Adipocyte (in vitro differentiated cells): ENCODE measurements around the gene PCGF3.
"Not testable (repeated sequence)": the region's sequence is repeated elsewhere in the genome, so short reads cannot be mapped to it uniquely, and the experiment has no call there.

Experiments used
- DNase-seq: peaks from one replicate; pipeline ENCODE4 v3.0.0-alpha.2; 2015; ENCODE audit warnings: low read depth
- H3K27me3 ChIP-seq: replicated peaks from 2 replicates; pipeline ENCODE4 v1.7.0; 2013; ENCODE audit warnings: mild to moderate bottlenecking, low read length, moderate library complexity; ENCODE audit not compliant: control insufficient read depth, insufficient read depth
- H3K36me3 ChIP-seq: 2 replicates; pipeline ENCODE4 v1.7.0; 2013; ENCODE audit warnings: low read length, mild to moderate bottlenecking, moderate library complexity; ENCODE audit not compliant: control insufficient read depth, insufficient read depth, severe bottlenecking
- H3K4me1 ChIP-seq: 2 replicates; pipeline ENCODE4 v1.7.0; 2013; ENCODE audit warnings: mild to moderate bottlenecking, low read length, moderate library complexity; ENCODE audit not compliant: control insufficient read depth, insufficient read depth
- H3K4me3 ChIP-seq: 2 replicates; pipeline ENCODE4 v1.7.0; 2013; ENCODE audit warnings: mild to moderate bottlenecking, low read length, moderate library complexity
- H3K9ac ChIP-seq: 2 replicates; pipeline ENCODE4 v1.7.0; 2013; ENCODE audit warnings: mild to moderate bottlenecking, low read length, moderate library complexity
- H3K9me3 ChIP-seq: 2 replicates; pipeline ENCODE4 v1.7.0; 2013; ENCODE audit warnings: mild to moderate bottlenecking, low read length, moderate library complexity; ENCODE audit not compliant: control insufficient read depth

PCGF3 gene

GRCh38 chr4:663046-663437, 42.6 kb upstream of the PCGF3 start:
- H3K9ac ChIP-seq, result no peak overlapping the region
- no peaks in the 10 kb centered on the region for H3K9me3 ChIP-seq
- no peak for DNase-seq
- H3K4me1 ChIP-seq, result no peaks in the 10 kb centered on the region
- peaks cover 28% of the 10 kb centered on the region for H3K27me3 ChIP-seq
- H3K4me3 ChIP-seq, result no peak overlapping the region
- no peaks in the 10 kb centered on the region for H3K36me3 ChIP-seq

- Histone ChIP-seq H3K9me3 (no peaks in the 10 kb centered on the region), H3K9ac (no peak overlapping the region), H3K4me1 (no peaks in the 10 kb centered on the region), H3K4me3 (no peak overlapping the region), H3K36me3 (no peaks in the 10 kb centered on the region), H3K27me3 (peaks cover 28% of the 10 kb centered on the region)
- DNase-seq, result no peak
These were observed 41.9 kb upstream of the PCGF3 start for GRCh38 chr4:663438-664428.

- no peak for DNase-seq
- no peaks in the 10 kb centered on the region for H3K4me1 ChIP-seq
- H3K36me3 ChIP-seq, result no peaks in the 10 kb centered on the region
- H3K9me3 ChIP-seq, result no peaks in the 10 kb centered on the region
- H3K9ac ChIP-seq, result no peak overlapping the region
- peaks cover 28% of the 10 kb centered on the region for H3K27me3 ChIP-seq
- no peak overlapping the region for H3K4me3 ChIP-seq
These were observed 40.9 kb upstream of the PCGF3 start for GRCh38 chr4:664713-665231.

DNA sequence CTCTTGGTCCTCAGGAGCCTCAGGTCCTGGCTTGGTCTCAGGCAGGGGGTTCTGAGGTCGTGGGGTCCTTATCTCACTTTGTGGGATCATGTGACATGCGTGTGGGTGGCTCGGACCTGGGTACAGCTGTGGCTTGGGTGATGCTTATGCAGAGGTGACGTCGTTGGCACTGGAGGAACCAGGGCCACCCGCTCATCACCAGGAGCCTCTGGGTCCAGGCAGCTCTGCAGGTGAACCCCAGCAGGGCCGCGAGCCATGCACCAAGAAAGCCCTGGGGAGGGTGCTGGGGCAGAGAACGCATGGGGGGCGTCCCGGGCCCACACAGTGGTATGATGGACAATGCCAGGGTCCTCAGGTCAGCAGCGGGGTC, 40.3 kb upstream of the PCGF3 start:
- H3K36me3 ChIP-seq, result no peaks in the 10 kb centered on the region
- no peak overlapping the region for H3K4me3 ChIP-seq
- no peak for DNase-seq
- peaks cover 28% of the 10 kb centered on the region for H3K27me3 ChIP-seq
- H3K9me3 ChIP-seq, result no peaks in the 10 kb centered on the region
- no peak overlapping the region for H3K9ac ChIP-seq
- H3K4me1 ChIP-seq, result peaks cover under 1% of the 10 kb centered on the region

- H3K4me1 ChIP-seq, result peaks cover 6% of the 10 kb centered on the region
- peaks cover 28% of the 10 kb centered on the region for H3K27me3 ChIP-seq
- H3K4me3 ChIP-seq, result no peak overlapping the region
- no peak overlapping the region for H3K9ac ChIP-seq
- peaks cover 2% of the 10 kb centered on the region for H3K36me3 ChIP-seq
- no peaks in the 10 kb centered on the region for H3K9me3 ChIP-seq
- no peak for DNase-seq
These were observed 39.7 kb upstream of the PCGF3 start for GRCh38 chr4:665751-666435.

DNA sequence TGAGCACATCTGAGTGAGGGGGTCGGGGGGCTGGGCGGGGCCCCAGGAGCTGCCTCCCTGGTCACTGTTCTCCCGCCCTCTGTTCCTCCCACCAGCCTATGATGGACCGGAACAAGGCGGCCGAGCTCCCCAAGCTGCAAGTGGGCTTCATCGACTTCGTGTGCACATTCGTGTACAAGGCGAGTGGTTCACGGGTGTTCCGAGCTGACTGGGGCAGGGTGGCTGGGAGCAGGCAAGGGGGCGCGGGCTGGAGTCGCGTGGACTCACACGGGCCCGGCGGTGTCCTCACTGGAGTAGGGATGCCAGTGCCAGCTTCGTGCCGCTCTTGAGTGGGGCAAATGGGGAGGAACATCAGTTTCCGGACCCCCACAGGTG, 39.2 kb upstream of the PCGF3 start:
- peaks cover 6% of the 10 kb centered on the region for H3K4me1 ChIP-seq
- H3K27me3 ChIP-seq, result peaks cover 28% of the 10 kb centered on the region
- DNase-seq, result no peak
- H3K9ac ChIP-seq, result no peak overlapping the region
- H3K36me3 ChIP-seq, result peaks cover 6% of the 10 kb centered on the region
- H3K4me3 ChIP-seq, result no peak overlapping the region
- H3K9me3 ChIP-seq, result no peaks in the 10 kb centered on the region

GRCh38 chr4:666822-667544, 38.6 kb upstream of the PCGF3 start:
- no peak overlapping the region for H3K9ac ChIP-seq
- H3K36me3 ChIP-seq, result peaks cover 12% of the 10 kb centered on the region
- H3K27me3 ChIP-seq, result peaks cover 28% of the 10 kb centered on the region
- no peak overlapping the region for H3K4me3 ChIP-seq
- H3K4me1 ChIP-seq, result peaks cover 6% of the 10 kb centered on the region
- H3K9me3 ChIP-seq, result no peaks in the 10 kb centered on the region
- DNase-seq, result no peak

DNA sequence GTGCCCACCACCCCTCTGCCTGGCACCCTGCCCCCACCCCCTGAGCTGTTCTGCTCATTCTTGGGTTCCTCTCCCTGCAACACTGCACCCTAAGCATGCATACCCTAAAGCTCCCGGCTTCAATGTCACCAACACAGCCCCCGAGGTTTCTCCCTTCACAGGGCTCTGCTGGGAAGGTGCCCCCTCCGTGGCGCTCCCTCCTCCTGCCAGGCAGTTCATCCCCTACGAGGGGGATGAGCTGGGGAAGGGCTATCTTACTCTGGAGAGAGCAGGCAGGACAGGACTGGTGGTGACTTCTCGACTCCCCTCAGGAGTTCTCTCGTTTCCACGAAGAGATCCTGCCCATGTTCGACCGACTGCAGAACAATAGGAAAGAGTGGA, 38.1 kb upstream of the PCGF3 start:
- Histone ChIP-seq H3K4me1 (peaks cover 6% of the 10 kb centered on the region), H3K9me3 (no peaks in the 10 kb centered on the region), H3K9ac (no peak overlapping the region), H3K27me3 (peaks cover 24% of the 10 kb centered on the region), H3K4me3 (no peak overlapping the region), H3K36me3 (peaks cover 17% of the 10 kb centered on the region)
- no peak for DNase-seq

DNA sequence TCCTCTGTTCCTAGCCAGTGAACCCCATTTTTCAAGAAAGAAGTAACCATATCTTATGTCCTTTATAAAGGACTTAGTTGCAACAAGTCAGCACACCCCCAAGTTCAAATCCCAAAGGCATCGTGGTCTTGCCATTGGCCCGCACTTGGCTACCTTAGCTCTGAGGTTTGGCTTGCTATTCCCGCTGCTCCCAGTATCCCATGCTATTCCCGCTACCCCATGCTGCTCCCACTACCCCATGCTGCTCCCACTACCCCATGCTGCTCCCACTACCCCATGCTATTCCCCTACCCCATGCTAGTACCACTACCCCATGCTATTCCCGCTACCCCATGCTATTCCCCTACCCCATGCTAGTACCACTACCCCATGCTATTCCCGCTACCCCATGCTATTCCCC, 37.4 kb upstream of the PCGF3 start:
- not testable (repeated sequence) for H3K4me3 ChIP-seq, H3K9me3 ChIP-seq, DNase-seq, H3K9ac ChIP-seq, H3K4me1 ChIP-seq
- peaks cover 21% of the 10 kb centered on the region for H3K27me3 ChIP-seq
- H3K36me3 ChIP-seq, result peaks cover 18% of the 10 kb centered on the region

DNA sequence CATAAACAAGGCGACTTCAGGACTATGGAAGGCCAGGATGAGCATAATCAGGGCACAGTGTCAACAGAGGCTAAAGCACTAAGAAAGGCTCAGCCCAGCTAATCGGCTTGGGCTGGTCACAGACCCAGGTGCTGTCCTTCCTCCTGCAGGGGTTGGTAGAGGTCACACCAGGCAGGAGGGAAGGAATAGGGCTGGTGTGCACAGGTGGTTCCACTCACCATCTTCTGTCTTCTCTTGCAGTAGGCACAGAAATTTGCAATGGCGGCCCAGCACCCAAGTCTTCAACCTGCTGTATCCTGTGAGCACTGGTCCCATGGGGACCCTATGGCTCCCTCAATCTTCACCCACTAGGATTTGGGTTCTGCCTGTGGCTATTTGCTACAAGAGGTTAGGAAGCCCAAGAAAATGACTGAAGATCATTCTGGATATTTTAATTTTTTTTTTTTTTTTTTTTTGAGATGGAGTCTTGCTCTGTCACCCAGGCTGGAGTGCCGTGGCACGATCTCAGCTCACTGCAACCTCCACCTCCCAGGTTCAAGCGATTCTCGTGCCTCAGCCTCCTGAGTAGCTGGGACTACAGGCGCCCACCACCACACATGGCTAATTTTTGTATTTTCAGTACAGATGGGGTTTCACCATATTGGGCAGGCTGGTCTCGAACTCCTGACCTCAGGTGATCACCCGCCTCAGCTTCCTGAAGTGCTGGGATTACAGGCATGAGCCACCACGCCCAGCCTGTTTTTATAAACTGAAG, 35.6 kb upstream of the PCGF3 start:
- peaks cover 13% of the 10 kb centered on the region for H3K4me1 ChIP-seq
- not testable (repeated sequence) for H3K4me3 ChIP-seq, H3K9ac ChIP-seq, H3K9me3 ChIP-seq, DNase-seq
- H3K36me3 ChIP-seq, result peaks cover 18% of the 10 kb centered on the region
- peaks cover 10% of the 10 kb centered on the region for H3K27me3 ChIP-seq
